C4-2B (cell line): ENCODE data around the gene UNCX.

ENCODE experiments used
- CTCF ChIP-seq: fragments of 450-650 bp; conservative IDR thresholded peaks from 2 replicates; pipeline ENCODE4 v1.5.1; 2017; ENCODE audit warnings: mild to moderate bottlenecking
- ZFX ChIP-seq: fragments of 450-650 bp; IDR thresholded peaks from 2 replicates; pipeline ENCODE4 v1.6.1; 2017

GRCh38 chr7:1251796-1252539 lies 19.3 kb downstream of the UNCX start:
- no peak for TF ChIP-seq CTCF
- no peak for TF ChIP-seq ZFX
